Measurements from ENCODE around the gene EME1.

DNA sequence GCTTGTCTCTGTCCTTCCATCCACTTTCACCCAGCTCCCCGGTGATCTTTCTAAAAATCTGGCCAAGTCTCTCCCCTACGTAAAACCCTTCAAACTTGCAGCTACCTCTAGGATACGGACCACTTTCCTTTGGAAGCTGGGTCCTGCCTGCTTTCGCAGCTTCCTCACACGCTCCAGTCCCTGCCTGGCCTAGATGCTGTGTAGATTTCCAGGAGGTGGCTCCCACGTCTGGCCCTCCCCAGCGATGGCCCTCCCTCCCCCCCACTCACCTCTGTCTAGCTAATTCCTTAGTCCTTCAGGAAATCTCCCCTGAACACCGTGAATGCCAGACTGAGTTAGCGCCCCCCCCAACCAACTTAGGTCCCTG, 24.9 kb downstream of the EME1 start:
- TF ChIP-seq, protein P1, sequence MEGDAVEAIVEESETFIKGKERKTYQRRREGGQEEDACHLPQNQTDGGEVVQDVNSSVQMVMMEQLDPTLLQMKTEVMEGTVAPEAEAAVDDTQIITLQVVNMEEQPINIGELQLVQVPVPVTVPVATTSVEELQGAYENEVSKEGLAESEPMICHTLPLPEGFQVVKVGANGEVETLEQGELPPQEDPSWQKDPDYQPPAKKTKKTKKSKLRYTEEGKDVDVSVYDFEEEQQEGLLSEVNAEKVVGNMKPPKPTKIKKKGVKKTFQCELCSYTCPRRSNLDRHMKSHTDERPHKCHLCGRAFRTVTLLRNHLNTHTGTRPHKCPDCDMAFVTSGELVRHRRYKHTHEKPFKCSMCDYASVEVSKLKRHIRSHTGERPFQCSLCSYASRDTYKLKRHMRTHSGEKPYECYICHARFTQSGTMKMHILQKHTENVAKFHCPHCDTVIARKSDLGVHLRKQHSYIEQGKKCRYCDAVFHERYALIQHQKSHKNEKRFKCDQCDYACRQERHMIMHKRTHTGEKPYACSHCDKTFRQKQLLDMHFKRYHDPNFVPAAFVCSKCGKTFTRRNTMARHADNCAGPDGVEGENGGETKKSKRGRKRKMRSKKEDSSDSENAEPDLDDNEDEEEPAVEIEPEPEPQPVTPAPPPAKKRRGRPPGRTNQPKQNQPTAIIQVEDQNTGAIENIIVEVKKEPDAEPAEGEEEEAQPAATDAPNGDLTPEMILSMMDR (IDR thresholded peaks at IDR 0.05; ENCODE audit: extremely low read depth in 1 of 2, insufficient read depth in 1 of 2, low read depth in 1 of 2, low read length in 2 of 2), result no peak
- no peak for TF ChIP-seq POLR2AphosphoS5 (IDR thresholded peaks at IDR 0.05; ENCODE audit: insufficient read depth, low read depth, low read length)
- no peak for TF ChIP-seq JUN (IDR thresholded peaks at IDR 0.05; ENCODE audit: borderline replicate concordance, insufficient read depth, insufficient read length, low read depth)
